HG03064 (cell line): ENCODE measurements around the gene OSBPL3.
"Not testable (repeated sequence)": the region's sequence is repeated elsewhere in the genome, so short reads cannot be mapped to it uniquely, and the experiment has no call there.

Source experiments
- ATAC-seq: cut with Tn5 transposase; IDR thresholded peaks from one replicate; pipeline ENCODE4 v1.9.1; 2021; ENCODE audit warnings: low read depth; ENCODE audit not compliant: unreplicated experiment

The OSBPL3 gene

DNA sequence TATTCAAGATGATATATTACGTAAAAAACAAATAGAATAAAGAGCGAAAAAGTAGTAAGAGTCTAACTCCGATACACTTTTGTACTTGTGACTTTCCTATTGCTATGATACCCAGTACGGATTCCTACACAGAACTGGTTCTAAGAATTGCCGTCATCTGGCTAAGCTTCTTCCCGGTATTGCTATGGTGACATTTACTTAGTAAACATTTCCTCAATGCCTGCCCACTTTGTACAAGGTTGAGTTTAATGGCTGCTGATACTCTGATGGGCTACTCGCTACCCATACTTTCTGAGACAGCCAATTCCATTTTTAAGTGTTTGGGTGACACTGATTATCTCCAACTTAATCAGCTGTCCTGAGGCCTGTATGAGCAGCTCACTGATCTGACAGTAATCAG, 55.6 kb downstream of the OSBPL3 start:
- no peak for ATAC-seq

GRCh38 chr7:24923172-24923865, 56.7 kb downstream of the OSBPL3 start:
- no peak for ATAC-seq

GRCh38 chr7:24922099-24922773, 57.7 kb downstream of the OSBPL3 start:
- ATAC-seq, result no peak

DNA sequence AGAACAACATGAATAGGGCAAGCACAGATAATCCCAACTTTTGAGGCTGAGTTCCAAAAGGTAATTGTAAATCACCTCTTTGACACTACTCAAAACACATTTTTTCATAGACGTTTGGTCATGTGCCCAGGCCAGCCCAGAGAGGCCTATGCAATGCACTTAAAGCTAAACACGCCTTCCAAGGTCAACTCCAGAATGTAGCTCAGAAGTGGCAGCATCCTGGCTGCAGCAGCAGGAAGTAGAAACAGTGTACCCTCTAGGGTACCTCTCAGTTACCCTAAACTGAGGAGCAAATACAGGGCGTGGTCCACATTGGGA, 58.7 kb downstream of the OSBPL3 start:
- no peak for ATAC-seq

GRCh38 chr7:24920451-24921361, 59.3 kb downstream of the OSBPL3 start:
- ATAC-seq, result no peak

GRCh38 chr7:24917510-24918239, 62.3 kb downstream of the OSBPL3 start:
- ATAC-seq, result no peak

GRCh38 chr7:24916463-24917040, 63.4 kb downstream of the OSBPL3 start:
- ATAC-seq, result no peak

- no peak for ATAC-seq
Measured at GRCh38 chr7:24914465-24914859, 65.5 kb downstream of the OSBPL3 start.

DNA sequence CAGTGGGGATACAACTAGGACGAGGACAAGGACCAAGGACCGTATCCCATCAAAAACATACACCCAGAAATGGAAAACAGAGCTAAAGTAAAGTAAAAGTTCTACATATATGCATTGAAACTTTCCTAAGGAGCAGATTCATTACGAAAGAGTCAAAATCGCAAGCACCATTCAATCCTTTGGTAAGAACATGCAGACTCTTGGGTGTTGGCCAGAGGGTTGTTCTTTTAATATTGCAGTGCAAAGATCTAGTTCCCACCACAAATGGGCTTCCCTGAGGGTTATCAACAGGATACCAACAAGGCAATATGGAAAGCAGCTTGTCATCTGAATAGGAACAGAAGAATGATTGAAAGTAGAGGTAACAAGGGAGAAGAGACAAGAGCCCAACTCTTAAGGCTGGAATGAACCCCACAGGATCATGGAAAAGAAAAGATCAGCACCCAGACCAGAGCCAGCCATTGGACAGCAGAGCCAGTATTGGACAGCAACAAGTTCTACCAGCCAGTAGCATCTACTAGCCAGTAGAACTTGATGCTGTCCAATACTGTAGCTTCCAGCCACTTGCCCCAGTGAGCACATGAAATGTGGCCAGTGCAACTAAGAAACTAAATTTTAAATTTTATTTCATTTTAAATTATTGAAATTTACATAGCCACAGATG, 66.0 kb downstream of the OSBPL3 start:
- no peak for ATAC-seq

DNA sequence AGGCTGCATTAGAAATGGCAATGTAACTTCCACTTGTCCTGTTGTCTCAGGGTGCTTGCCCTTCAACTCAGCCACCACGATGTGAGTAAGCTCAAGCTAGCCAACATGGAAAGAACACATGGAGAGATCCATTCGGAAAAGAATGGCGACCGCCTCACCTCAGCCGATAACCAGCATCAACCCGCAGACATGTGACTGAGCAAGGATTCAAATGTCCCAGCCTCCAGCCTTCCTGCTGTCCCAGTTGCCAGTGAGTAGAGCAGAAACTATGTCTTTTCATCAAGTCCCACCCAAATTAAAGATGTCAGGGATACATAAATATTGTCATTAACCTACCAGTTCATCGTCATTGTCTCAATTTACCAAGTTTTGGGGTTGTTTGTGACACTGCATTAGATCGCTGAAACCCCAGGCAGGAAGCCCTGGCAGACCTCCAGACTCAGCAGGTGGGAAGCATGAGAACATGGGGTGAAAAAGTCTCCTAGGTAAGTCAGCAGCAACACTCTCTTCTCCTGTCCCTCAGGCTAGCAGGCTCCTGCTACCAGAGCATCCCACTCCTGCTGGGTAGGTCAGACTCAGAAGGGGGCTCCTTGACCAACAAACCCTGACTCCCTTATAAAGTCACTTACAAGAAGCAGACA, 67.0 kb downstream of the OSBPL3 start:
- no peak for ATAC-seq

DNA sequence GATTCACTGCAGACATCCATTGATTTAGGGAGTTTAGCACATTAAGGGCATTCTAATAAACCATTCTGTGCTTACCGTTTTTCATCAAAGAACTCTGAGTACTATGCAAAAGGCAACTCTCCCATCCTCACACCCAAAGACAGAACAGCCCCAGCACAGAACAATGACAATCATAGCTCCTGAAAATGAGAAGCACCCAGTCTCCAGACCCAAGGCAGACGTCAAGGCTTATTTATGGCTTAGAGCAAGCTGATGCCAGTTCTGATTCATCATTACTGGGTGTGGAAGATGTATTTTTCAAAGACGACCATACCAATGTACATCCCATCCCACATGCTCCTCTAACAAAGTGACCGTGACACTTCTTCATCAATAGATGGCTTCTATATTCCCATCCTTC, 67.6 kb downstream of the OSBPL3 start:
- no peak for ATAC-seq

DNA sequence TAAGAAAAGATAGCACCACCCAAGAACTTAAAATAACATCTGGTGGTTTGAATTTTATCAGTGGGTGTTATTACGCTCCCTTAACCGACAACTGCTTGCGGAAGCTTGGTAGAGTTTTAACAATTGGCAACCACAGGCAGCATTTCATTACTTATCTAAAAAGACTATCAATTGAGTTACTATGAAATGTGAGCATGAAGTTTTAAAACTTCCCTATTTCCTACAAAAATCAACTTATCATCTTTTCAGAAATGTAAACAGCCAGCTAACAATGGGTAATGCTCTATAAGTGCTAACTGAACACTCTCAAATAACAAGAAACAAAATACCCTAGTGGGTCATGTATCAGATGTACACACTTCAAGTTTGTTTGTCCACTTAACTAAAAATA, 68.8 kb downstream of the OSBPL3 start:
- ATAC-seq, result peak; percentile 43

GRCh38 chr7:24910551-24911212, 69.3 kb downstream of the OSBPL3 start:
- no peak for ATAC-seq

- no peak for ATAC-seq
Measured at GRCh38 chr7:24908727-24909126, 71.3 kb downstream of the OSBPL3 start.

GRCh38 chr7:24908166-24908565, 71.8 kb downstream of the OSBPL3 start:
- ATAC-seq, result no peak

DNA sequence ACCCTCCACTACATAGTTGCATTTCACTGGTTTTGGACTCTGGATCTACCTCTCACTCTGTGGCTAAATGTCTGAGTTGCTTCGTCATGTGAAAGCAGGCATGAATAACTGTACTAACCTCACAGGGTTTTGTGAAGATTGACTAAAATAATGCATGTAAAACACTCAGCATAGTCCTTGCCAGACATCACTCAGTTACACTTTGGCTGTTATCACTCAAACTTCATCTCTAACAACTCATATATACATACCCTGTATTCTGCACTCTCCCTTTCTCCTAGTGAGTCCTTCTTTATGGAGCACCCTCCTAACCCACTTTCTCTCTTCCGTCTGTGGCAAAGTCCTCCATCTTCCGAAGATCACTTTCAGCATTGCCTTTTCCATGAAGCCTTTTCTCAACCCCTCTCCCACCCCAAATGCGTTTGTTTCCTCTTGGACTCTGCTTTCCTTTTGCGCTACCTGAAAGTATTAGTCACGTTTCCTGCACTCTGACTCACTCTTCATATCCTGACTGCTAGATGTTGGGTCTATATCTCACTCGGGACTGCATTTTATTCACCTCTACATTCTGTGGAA, 72.6 kb downstream of the OSBPL3 start:
- peak; percentile 64 for ATAC-seq

DNA sequence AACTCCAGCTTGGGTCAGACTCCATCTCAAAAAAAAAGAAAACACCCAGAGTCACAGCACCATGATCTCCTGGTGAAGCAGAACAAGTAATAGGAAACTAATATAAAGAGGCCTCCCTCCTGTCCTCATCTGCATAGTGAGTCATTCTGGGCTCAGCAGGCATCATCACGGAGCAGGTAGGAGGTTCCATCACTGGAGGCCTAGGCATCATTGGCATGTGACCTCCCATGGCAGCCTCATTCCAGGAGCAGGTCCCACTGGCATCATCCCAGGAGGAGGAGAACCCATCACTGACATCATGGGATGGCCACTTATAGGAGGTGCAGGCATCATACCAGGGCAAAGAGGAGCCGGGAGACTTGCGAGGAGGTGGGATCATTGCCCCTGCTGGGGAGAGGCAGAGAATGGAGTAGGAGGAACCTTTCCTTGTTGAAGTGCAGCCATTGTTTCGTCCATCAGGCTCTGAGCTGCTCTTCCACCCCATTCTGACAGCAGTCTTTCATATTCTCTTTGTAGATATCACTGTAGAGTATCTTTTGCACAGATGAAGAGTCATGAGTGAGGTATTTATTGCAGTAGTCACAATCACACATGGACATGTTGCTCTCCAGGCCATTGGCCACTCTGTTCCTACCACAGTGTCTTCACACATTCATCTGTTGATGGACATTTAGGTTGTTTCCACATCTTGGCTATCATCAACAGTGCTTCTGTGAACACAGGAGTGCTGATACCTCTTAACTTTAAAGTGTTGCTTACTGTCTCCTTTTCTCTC, 73.8 kb downstream of the OSBPL3 start:
- no peak for ATAC-seq

DNA sequence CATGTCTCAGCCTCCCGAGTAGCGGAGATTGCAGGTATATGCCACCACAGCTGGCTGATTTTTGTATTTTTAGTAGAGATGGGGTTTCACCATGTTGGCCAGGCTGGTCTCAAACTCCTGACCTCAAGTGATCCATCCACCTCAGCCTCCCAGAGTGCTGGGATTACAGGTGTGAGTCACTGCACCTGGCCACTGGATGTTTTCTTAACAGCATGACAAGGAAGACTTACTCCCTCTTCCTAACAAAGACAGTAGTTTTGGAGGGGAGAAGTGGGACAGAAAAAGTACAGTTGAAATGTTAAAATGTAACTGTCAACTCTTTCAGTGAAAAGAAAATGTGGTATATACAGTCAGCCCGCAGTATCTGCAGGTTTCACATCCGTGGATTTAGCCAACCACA, 76.0 kb downstream of the OSBPL3 start:
- not testable (repeated sequence) for ATAC-seq
